ENCODE results near the gene COL9A3.

The COL9A3 gene

DNA sequence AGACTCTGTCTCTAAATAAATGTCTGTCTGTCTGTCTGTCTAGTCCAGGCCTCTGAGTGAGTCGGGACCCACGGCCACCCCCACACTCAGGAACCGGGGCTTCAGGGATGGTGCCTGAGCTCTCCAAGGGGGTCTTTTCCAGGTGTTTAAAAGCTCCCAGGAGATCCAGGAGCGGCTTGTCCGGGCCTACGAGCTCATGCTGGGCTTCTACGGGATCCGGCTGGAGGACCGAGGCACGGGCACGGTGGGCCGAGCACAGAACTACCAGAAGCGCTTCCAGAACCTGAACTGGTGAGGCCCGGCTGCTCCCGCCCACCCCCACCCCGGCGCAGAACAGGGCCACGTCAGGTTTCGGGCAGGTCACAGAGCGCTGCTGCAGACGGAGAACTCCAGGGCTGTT is 5.5 kb upstream of the COL9A3 start:
- no peak for DNase-seq (ENCODE audit: low spot score)

DNA sequence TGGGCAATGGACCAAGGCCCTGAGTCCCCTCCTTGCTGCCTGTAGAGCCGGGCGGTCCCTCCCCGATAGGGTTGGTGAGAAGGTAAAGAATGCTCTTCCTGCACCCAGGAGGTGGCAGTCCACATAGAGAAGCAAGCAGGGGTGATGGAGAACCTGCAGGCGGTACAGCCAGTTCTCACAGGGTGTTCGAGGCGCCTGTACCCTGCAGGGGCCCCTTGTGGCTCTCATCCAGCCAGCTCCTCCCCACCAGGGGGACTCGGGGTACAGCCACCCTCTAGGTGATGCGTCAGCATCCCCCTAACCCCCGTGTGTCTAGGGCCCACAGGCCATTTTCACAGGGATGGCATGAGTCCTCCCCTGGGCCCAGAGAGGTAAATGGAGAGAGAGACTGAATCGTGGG is 5.1 kb upstream of the COL9A3 start:
- no peak for DNase-seq (ENCODE audit: low spot score)

DNA sequence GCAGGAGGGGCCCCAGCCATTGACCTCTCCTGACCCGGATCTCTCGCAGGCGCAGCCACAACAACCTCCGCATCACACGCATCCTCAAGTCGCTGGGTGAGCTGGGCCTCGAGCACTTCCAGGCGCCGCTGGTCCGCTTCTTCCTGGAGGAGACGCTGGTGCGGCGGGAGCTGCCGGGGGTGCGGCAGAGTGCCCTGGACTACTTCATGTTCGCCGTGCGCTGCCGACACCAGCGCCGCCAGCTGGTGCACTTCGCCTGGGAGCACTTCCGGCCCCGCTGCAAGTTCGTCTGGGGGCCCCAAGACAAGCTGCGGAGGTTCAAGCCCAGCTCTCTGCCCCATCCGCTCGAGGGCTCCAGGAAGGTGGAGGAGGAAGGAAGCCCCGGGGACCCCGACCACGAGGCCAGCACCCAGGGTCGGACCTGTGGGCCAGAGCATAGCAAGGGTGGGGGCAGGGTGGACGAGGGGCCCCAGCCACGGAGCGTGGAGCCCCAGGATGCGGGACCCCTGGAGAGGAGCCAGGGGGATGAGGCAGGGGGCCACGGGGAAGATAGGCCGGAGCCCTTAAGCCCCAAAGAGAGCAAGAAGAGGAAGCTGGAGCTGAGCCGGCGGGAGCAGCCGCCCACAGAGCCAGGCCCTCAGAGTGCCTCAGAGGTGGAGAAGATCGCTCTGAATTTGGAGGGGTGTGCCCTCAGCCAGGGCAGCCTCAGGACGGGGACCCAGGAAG is 4.5 kb upstream of the COL9A3 start:
- DNase-seq (ENCODE audit: low spot score) = no peak

DNA sequence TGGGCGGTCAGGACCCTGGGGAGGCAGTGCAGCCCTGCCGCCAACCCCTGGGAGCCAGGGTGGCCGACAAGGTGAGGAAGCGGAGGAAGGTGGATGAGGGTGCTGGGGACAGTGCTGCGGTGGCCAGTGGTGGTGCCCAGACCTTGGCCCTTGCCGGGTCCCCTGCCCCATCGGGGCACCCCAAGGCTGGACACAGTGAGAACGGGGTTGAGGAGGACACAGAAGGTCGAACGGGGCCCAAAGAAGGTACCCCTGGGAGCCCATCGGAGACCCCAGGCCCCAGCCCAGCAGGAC is 4.0 kb upstream of the COL9A3 start:
- DNase-seq (ENCODE audit: low spot score) = no peak

DNA sequence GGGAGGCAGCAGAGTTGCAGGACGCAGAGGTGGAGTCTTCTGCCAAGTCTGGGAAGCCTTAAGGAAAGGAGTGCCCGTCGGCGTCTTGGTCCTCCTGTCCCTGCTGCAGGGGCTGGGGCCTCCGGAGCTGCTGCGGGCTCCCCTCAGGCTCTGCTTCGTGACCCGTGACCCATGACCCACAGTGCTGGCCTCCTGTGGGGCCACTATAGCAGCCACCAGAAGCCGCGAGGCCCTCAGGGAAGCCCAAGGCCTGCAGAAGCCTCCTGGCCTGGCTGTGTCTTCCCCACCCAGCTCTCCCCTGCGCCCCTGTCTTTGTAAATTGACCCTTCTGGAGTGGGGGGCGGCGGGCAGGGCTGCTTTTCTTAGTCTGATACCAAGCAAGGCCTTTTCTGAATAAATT is 3.3 kb upstream of the COL9A3 start:
- no peak for DNase-seq (ENCODE audit: low spot score)

DNA sequence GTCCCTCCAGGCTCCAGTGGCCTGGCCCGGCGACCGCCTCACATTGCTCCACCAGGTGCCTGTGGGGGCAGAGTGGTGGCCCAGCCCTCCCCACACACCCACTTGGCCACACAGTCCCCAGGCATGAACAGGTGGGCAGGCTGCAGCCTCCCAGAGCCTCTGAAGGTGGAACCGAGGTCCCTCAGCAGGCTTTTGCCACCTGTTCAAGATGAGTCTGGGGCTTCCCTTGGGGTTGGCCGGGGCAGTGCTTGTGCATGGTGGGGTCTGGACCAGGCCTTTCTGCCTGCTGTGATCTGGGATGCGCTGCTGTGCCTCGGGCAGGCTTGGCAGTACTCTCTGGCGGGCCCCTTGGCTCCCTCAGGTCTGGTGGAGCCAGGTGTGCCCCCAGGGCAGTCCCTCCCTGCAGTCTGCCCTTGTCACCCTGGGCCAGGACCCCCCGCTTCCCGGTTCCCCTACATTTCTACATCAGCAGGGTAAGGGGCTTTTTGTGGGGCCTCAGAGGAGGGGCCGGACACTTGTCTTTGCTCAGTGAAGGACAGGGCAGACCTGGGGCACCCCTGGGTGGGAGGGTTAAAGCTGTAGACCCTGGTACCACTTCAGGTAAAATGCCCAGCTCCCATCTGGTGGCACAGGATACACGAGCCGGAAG is 2.7 kb upstream of the COL9A3 start:
- no peak for DNase-seq (ENCODE audit: low spot score)

DNA sequence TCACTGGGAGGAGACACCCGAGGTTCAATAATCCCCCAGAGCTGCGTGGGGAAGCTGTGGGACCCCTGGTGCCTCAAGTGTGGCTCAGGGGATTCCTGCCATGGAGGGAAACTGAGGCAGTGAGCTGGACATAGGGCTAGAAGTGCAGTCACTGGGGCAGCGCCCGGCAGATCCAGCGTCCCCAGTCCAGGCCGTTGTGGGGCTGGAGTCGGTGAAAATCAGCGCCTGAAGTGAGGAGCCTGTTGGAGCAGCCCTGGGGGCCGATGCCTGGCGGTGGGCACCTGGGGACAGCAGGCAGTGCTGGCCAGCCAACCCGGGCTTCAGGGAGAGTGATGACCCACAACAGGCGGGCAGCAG is 2.2 kb upstream of the COL9A3 start:
- no peak for DNase-seq (ENCODE audit: low spot score)

DNA sequence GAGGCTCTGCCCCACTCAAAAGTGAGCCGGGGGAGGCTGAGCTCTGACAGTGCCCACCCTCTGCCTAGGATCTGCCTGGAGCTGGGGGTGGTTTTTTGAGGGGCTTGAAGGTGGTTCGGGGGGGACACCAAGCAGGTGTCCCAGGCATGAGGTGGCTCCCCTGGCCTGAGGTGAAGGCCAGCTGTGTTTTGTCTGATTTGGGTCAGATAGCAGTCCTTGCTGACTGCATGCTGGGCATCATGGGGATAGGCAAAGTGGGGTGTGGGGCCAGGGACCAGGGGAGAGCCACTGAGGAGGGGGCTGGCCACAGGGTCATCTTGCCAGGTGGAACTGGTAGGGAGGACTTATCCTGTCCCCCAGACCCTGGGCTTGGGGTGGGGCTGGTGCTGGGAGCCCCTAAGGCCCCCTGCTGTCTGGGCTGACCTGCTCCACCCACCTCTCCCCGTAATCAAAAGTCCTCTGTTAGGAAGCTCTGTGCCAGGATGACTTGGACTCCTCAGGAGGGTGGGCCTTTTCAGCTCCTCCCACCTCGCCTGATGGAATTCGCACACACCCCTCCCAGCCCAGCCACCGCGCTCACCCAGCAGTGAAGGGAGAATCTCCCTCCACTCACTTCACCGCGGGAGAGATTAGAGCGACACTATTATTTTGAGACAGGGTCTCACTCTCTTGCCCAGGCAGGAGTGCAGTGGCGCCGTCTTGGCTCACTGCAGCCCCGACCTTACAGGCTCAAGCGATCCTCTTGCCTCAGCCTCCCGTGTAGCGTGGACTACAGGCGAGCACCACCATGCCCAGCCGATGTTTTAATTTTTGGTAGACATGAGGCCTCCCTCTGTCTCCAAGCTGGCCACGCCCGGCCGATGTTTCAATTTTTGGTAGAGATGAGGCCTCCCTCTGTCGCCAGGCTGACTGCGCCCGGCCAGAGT is 1.5 kb upstream of the COL9A3 start:
- no peak for DNase-seq (ENCODE audit: low spot score)

DNA sequence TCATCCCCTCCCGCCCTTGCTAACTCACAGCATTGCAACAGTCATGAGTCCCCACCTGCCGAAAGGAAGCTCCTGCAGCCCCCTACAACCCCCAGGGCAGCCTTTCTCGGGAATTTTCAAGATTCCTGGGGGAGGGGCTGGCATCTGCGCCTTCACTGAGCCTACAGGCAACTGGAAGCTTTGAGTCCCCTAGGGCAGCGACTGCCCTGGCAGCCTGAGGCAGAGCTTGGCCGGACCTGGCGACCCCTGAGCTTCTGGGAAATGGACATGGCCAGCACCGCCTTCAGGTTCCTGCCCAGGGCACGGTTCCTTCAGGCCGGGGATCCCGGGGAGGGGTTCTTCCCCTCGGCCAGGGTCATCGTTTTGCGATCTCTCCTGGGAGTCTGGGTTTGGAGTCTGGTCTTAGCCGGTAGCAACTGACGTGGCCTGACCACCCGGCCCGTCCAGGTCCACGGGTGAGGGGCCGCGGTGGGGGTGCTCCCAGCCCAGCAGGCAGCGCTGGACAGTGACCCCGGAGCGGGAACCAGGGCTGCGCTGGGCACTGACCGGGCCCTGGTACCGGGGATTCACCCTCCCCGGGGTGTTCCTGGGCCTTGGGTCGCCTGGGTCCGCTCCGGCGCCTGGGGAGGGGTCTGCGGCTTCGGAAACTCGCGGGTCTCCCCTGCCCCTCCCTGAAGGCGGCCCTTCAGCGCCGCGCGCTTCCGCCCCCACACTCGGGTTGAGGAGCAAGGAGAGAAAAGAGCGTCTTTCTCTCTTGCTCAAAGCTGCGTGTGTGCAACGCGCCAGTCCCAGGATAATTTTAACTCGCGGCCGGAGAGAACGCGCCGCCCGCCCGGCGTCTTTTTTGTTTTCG is 593 bp upstream of the COL9A3 start:
- no peak for DNase-seq (ENCODE audit: low spot score)

DNA sequence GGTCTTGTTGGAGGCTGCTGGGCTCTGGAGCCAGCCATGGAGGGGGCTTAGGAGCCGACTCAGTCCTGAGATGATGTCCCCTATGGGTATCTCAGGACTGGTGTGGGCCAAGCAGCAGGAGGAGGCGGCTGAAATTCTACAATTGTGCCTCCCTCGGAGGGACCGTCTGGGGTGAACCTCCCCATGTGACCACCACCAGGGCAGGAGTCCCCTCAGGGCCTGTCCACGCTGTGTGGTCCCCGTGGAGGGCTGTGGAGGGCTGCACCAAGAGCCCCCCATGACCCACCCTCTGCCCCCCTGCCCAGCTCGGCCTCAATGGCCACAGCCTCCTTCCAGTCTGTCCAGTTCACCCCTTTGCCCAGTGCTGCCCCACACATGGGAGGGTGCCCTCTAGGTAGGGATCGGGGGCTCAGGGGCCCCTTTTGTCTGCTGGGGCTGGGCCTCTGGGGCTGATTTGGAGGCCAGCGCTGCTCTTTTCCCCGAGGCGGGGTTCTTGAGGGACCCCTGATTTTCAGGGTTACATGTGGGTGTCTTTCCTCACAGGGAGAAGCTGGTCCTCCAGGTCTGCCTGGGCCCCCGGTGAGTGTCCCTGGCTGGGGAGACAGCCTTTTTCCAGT is 1.2 kb downstream of the COL9A3 start:
- DNase-seq (ENCODE audit: low spot score) = no peak

DNA sequence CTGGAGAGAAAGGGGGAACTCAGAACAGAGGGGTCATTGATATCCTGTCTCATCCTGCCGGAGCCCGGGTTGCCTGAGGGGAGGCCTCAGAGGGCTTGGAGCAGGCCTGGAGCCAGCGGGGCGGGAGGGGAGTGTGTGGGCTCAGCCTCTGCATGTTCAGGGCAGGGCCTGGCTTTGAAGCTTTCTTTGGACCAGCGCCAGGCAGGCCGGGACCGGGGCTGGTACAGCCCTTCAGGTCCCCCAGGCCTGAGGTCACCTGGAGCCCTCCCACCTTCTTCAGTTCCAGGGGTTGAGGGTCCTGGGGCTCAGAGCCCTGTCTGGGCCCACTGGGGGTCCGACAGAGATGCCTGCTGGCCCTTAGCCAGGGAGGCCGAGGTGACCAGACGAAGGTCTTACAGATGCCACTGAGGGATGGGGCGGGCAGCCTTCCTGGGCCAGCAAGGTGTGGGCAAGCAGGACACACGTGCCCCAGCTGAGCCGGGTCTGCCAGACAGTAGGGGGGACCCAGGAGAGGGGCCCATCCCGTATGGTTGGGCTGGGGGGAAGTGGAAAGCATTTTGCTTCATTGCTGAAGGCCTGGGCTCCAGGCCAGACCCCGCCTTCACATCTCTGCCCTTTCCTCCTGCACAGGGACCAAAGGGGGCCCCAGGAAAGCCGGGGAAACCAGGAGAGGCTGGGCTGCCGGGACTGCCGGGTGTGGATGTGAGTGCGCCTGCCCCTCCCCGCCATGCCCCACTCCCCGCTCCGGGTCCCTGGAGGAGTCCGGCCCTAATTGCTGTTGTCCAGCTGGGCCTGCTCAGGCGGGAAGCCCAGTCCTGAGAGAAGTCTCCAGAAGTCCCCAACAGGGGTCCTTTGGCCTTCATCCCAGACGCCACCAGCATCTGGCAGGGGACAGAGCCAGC is 2.0 kb downstream of the COL9A3 start:
- DNase-seq (ENCODE audit: low spot score) = no peak

DNA sequence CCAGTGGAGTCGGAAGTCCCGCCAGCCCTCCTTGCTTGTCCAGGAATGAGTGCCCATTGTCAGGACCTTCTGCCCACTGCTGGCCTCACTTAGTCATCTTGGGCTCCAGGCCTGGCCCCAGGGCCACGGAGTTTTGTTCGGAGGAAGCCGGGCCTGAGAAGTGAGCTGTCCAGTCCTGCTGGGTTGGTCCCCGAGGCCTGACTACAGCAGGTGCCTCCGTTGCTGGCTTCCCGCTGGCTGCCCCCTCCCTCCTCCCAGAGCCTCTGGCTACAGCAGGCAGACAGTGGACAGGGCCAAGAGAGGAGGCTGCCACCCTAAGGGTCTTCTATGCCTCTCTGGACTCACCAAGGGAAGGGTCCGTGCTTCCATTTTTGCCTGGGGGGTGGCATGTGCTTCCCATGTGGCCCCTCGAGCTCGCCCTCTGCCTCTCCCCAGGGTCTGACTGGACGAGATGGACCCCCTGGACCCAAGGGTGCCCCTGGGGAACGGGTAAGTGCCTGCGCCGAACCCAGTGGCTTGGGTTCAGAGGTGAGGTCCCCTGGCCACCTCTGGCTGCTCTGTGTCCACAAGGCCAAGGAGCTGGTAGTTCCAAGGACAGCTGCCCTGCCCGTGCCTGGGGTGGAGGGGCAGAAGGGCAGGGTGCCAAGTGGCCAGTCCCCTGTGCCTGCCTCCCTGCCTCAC is 2.8 kb downstream of the COL9A3 start:
- peak; percentile 63 for DNase-seq (ENCODE audit: low spot score)

DNA sequence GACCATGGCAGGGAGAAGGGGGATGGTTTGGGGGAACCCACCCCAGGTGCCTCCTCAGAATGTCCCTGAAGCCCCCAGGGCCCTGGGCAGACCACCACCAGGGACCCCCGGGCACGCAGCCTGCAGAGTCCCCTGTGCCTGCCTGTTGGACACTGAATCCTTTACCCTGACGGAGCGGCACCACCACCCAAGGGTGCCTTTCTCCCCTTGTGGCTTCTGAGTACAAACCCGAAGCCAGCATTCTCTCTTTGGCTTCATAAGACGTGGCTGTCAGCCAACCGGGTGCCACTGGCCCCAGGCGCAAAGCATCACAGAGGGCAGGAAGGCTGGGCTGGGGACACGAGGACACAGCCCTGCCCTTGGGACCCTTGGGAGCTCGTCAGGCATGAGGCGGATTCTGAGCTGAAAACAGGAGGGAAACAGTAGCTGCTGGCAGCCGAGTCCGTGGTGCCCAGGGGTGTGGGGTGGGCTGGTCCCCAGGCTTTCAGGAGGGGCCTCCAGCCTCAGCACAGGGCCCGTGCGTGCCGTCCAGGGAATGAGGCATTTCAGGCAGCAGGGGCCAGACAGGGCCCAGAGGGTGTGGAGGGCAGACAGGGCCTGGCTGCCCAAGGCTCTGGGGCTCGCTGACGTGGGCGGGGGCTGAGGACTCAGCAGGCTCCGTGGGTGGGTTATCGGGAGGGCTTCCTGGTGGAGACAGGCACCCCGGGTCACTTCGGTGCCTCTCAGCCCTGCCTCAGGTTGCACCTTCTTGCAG is 3.5 kb downstream of the COL9A3 start:
- no peak for DNase-seq (ENCODE audit: low spot score)

DNA sequence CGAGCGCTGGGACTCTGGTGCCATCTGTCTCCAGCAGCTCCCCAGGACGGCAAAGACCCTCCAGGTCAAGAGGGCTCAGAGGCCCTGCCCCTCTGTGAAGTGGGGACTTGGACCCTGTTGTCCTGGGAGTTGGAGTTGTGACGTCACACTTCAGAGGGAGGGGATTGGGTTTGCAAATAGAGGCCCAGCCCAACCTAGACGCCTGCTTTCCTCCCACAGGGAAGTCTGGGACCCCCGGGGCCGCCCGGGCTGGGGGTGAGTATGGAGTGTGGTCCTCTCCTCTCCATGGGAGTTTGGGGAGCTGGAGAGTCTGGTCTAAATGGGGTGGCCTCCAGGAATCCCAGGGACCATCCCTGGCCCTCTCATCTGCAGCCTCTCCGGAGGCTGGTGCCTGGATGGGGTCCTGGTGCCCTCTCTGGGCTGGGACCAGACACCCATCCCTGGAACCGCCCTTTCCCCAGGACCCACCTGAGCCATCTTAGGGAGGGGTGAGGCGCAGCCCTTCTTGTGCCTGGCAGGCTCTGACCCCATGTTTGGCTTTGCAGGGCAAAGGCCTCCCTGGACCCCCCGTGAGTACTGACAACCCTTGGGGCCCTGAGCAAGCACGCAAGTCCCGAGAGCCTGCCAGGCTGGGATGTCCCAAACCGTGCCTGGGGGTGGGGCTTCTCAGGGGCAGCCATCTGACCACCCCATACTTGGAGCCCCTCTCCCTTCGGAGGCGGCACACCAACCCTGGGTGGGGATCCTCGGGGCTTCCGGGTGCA is 4.3 kb downstream of the COL9A3 start:
- no peak for DNase-seq (ENCODE audit: low spot score)

DNA sequence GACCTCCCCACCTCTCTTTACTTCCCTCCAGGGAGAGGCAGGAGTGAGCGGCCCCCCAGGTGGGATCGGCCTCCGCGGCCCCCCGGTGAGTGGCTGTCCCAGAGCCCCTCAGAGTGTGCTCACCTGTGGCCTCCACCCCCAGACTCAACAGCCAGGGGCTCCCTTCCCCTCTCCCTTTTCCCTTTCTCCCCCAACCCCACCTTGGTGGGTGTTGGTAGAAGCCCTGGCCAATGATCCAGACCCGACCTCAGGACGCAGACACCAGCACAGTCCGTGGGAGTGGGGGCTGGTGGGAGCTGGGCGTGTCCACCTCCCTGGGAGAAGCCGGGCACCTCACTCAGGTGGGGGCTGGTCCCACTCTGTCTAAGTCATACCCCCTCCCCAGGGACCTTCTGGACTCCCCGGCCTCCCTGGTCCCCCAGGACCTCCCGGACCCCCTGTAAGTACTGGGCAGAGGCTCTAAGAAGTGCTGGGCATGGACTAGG is 4.9 kb downstream of the COL9A3 start:
- DNase-seq (ENCODE audit: low spot score) = no peak

DNA sequence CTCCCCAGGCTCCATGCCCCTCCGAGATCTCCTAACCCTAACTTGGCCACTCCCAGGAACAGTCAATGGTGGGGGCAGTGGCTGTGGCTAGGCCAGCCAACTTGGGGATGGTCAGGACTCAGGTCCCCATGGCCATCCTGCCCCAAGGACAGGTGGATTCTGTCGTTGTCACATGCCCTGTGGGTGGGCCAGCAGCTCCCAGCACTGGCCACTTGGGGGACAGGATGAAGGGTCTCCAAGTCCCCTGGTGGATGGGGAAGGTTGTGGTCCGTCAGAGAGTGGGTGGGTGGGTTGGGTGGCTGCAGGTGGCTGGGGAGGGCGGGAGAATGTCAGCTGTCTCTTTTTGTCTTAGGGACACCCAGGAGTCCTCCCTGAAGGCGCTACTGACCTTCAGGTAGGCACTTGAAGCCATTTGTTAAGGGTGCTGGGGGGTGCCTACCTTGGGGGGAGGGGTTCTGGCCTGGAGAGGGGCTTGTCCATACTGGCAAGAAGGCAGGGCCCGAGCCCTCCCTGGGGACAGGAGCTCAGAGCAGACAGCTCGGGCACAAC is 5.5 kb downstream of the COL9A3 start:
- DNase-seq (ENCODE audit: low spot score) = no peak

DNA sequence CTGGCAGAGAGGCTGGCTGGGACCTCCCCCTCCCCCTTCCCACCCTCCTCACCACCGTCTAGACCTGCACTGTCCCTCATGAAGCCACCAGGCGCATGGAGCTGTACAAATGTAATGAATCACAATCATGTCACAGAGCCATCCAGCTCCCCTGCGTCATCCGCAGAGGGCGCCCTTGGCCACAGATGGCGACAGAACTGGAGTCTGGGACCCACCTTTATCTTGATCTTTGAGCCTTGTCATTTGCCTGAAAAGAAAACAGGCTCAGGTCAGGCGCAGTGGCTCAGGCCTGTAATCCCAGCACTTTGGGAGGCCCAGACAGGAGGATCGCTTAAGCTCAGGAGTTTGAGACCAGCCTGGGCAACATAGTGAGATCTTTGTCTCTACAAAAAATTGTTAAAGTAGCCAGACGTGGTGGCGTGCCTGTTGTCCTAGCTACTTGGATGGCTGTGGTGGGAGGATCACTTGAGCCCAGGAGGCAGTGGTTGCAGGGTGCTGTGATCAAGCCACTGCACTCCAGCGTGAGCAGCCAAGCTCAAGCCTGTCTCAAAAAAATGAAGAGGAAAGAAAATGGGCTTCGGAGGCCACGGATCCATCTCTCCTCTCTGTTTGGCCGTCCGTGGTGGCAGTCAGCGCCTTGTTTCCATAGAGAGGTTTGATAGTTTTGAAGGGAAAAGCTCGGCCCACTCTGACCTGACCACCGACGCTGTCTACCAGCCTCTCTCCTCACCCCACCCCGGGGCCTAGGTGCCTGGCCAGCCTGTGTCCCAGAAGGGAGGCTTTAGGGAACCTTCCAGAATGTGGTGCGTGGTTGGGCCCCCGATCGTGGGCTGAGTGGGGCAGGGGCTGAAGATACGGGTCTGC is 6.2 kb downstream of the COL9A3 start:
- no peak for DNase-seq (ENCODE audit: low spot score)

Data from kidney capillary endothelial cell (primary cell).